ENCODE measurements around the gene CPM. TPM values are rescaled to one million over a fixed set of nuclear protein-coding genes. Genes with fewer than 3 reads are reported as not detected.
A peak's percentile ranks its signal among the peaks of the same experiment; 100 is the strongest.
"Not testable (repeated sequence)": the region's sequence is repeated elsewhere in the genome, so short reads cannot be mapped to it uniquely, and the experiment has no call there.

The CPM gene
- total RNA-seq, 1 donor from 2014 or later = 1.0 TPM

- peaks cover 8% of the 10 kb centered on the region for H3K36me3 Mint-ChIP-seq (ENCODE audit: unreplicated experiment)
- no peak overlapping the region for H3K27ac Mint-ChIP-seq (ENCODE audit: unreplicated experiment)
- no peaks in the 10 kb centered on the region for H3K27me3 Mint-ChIP-seq (ENCODE audit: unreplicated experiment)
- H3K4me1 Mint-ChIP-seq (ENCODE audit: unreplicated experiment) = peaks cover 9% of the 10 kb centered on the region
- no peak overlapping the region for H3K4me3 Mint-ChIP-seq (ENCODE audit: unreplicated experiment)
- TF ChIP-seq, protein P1, sequence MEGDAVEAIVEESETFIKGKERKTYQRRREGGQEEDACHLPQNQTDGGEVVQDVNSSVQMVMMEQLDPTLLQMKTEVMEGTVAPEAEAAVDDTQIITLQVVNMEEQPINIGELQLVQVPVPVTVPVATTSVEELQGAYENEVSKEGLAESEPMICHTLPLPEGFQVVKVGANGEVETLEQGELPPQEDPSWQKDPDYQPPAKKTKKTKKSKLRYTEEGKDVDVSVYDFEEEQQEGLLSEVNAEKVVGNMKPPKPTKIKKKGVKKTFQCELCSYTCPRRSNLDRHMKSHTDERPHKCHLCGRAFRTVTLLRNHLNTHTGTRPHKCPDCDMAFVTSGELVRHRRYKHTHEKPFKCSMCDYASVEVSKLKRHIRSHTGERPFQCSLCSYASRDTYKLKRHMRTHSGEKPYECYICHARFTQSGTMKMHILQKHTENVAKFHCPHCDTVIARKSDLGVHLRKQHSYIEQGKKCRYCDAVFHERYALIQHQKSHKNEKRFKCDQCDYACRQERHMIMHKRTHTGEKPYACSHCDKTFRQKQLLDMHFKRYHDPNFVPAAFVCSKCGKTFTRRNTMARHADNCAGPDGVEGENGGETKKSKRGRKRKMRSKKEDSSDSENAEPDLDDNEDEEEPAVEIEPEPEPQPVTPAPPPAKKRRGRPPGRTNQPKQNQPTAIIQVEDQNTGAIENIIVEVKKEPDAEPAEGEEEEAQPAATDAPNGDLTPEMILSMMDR (IDR thresholded peaks at IDR 0.05) = no peak
- no peak for DNase-seq (ENCODE audit: extremely low spot score, unreplicated experiment)
- H3K9me3 Mint-ChIP-seq (ENCODE audit: unreplicated experiment) = no peaks in the 10 kb centered on the region
These were observed 127.3 kb downstream of the CPM start for GRCh38 chr12:68805592-68806120.

- no peak overlapping the region for H3K27ac Mint-ChIP-seq (ENCODE audit: unreplicated experiment)
- peak; percentile 63 for DNase-seq (ENCODE audit: extremely low spot score, unreplicated experiment)
- peaks cover 8% of the 10 kb centered on the region for H3K36me3 Mint-ChIP-seq (ENCODE audit: unreplicated experiment)
- TF ChIP-seq, protein P1 (IDR thresholded peaks at IDR 0.05) = no peak
- H3K4me1 Mint-ChIP-seq (ENCODE audit: unreplicated experiment) = peaks cover 8% of the 10 kb centered on the region
- no peaks in the 10 kb centered on the region for H3K27me3 Mint-ChIP-seq (ENCODE audit: unreplicated experiment)
- H3K4me3 Mint-ChIP-seq (ENCODE audit: unreplicated experiment) = no peak overlapping the region
- no peaks in the 10 kb centered on the region for H3K9me3 Mint-ChIP-seq (ENCODE audit: unreplicated experiment)
These were observed 128.0 kb downstream of the CPM start for GRCh38 chr12:68804657-68805591.

DNA sequence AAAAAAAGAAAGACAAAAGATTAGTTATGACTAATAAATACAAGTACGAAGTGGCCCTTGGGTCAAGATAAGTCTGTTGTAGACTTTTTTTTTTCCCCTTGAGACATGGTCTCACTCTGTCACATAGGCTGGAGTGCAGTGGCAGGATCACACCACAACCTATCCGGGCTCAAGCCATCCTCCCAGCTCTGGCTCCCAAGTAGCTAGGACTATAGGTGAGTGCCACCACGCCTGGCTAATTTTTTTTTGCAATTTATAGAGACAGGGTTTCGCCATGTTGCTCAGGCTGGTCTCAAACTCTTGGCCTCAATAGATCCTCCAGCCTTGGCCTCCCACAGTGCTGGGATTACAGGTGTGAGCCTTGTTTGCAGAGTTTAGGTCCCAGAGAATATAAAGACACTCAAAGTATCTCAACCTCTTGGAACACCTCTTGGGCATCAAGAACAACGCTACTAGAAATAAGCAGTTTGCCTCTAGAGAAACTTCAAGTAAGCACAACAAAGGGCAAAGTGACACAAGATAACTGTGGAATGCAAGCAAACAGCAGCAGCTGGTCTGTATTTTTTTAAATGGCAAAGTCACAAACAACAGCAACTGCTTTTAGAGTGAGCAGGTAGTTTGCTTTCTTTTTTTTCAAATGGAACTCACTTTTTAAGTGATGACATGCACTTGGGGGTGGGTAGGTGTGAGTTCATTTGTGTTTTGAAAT lies 128.9 kb downstream of the CPM start:
- Mint-ChIP-seq H3K9me3 (ENCODE audit: unreplicated experiment) (no peaks in the 10 kb centered on the region), H3K27me3 (ENCODE audit: unreplicated experiment) (no peaks in the 10 kb centered on the region), H3K4me1 (ENCODE audit: unreplicated experiment) (peaks cover 4% of the 10 kb centered on the region), H3K4me3 (ENCODE audit: unreplicated experiment) (no peak overlapping the region), H3K36me3 (ENCODE audit: unreplicated experiment) (peaks cover 2% of the 10 kb centered on the region), H3K27ac (ENCODE audit: unreplicated experiment) (no peak overlapping the region)
- no peak for DNase-seq (ENCODE audit: extremely low spot score, unreplicated experiment)
- TF ChIP-seq, protein P1 (IDR thresholded peaks at IDR 0.05) = no peak

DNA sequence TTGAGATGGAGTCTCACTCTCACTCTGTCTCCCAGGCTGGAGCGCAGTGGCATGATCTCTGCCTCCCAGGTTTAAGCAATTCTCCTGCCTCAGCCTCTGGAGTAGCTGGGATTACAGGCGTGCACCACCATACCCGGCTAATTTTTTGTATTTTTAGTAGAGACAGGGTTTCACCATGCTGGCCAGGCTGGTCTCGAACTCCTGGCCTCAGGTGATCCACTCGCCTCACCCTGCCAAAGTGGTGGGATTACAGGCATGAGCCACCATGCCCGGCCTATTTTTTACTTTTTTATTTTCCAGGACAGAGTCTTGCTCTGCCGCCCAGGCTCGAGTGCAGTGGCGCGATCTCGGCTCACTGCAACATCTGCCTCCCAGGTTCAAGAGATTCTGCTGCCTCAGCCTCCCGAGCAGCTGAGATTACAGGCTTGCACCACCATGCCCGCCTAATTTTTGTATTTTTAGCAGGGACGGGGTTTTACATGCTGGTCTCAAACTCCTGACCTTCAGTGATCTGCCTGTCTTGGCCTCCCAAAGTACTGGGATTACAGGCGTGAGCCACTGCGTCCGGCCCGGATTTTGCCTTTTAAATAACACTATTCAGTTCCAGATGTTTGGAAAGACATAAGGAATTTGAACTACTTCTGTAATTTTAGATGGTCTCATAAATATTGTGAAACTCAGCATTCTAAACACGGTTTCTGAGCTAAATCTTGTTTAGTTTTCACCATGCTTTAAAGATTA lies 129.9 kb downstream of the CPM start:
- not testable (repeated sequence) for H3K36me3 Mint-ChIP-seq (ENCODE audit: unreplicated experiment); H3K27me3 Mint-ChIP-seq (ENCODE audit: unreplicated experiment); H3K4me1 Mint-ChIP-seq (ENCODE audit: unreplicated experiment); H3K4me3 Mint-ChIP-seq (ENCODE audit: unreplicated experiment); H3K9me3 Mint-ChIP-seq (ENCODE audit: unreplicated experiment); H3K27ac Mint-ChIP-seq (ENCODE audit: unreplicated experiment)
- DNase-seq (ENCODE audit: extremely low spot score, unreplicated experiment) = peak; percentile 54

- H3K4me3 Mint-ChIP-seq (ENCODE audit: unreplicated experiment); H3K4me1 Mint-ChIP-seq (ENCODE audit: unreplicated experiment); H3K27ac Mint-ChIP-seq (ENCODE audit: unreplicated experiment); H3K9me3 Mint-ChIP-seq (ENCODE audit: unreplicated experiment); DNase-seq (ENCODE audit: extremely low spot score, unreplicated experiment); H3K27me3 Mint-ChIP-seq (ENCODE audit: unreplicated experiment); H3K36me3 Mint-ChIP-seq (ENCODE audit: unreplicated experiment): not testable (repeated sequence)
These were observed 130.6 kb downstream of the CPM start for GRCh38 chr12:68802372-68802745.

Other genes with a start within 250 kb of the CPM start
- 35.6 and 37.3 TPM in 2 replicates for gene NUP107, start 246.2 kb downstream of the CPM start, total RNA-seq
- gene SLC35E3, start 187.0 kb downstream of the CPM start, total RNA-seq = 9.5 and 16.2 TPM in 2 replicates
- 131 and 132 TPM in 2 replicates for gene MDM2, start 125.0 kb downstream of the CPM start, total RNA-seq

Measured in osteocyte (in vitro differentiated cells).